Esophagus squamous epithelium (tissue), 4 donors: ENCODE results near the gene KHNYN.

Experiments
- CTCF ChIP-seq, 6 experiments: fragments of 450-650 bp in 4 of 6; fragments of 200-600 bp in 2 of 6; sonication (generic) in 2 of 6; IDR thresholded peaks; one replicate each; pipeline ENCODE4 v1.5.1; 2016 to 2019; ENCODE audit warnings: antibody characterized with exemption in 6 of 6, mild to moderate bottlenecking in 4 of 6, moderate library complexity in 4 of 6
- POLR2A ChIP-seq, 4 donors: fragments of 450-650 bp; IDR thresholded peaks; one replicate each; pipeline ENCODE4 v1.6.1; 2017; ENCODE audit warnings: antibody characterized with exemption in 4 of 4, mild to moderate bottlenecking in 4 of 4, moderate library complexity in 3 of 4

- no peak for TF ChIP-seq POLR2A (IDR thresholded peaks at IDR 0.05)
- no peak for TF ChIP-seq CTCF (IDR thresholded peaks at IDR 0.05)
Measured at GRCh38 chr14:24432259-24433131, 2.7 kb downstream of the KHNYN start.
